AG04449 (cell line): Measurements from ENCODE around the gene FUOM.

Experiments
- CTCF ChIA-PET: fragments of 350-600 bp; formaldehyde crosslinking; extraction: SDS; loops from one replicate; lab custom pipeline; 2021; ENCODE audit warnings: antibody characterized with exemption; lab: Yijun Ruan, JAX
- POLR2A ChIA-PET: fragments of 400-600, 350-600 bp; formaldehyde crosslinking; extraction: SDS; loops from one replicate; lab custom pipeline; 2020; ENCODE audit warnings: antibody characterized with exemption, inconsistent platforms; lab: Yijun Ruan, JAX
- DNase-seq: peaks from one replicate; pipeline ENCODE4 v3.0.0-alpha.2; 2010; ENCODE audit warnings: low read depth, low spot score
- H3K4me3 ChIP-seq: 2 replicates; pipeline ENCODE4 v1.5.1; 2011; ENCODE audit warnings: low read depth, mild to moderate bottlenecking, control low read depth, low read length
- CTCF ChIP-seq: IDR thresholded peaks from one replicate; pipeline ENCODE4 v1.5.1; 2011; ENCODE audit warnings: mild to moderate bottlenecking, moderate library complexity, low read length, control low read depth, inconsistent platforms; ENCODE audit not compliant: insufficient read depth; ENCODE audit errors: missing control alignments

The FUOM gene

GRCh38 chr10:133364645-133365431, 7.0 kb upstream of the FUOM start:
- POLR2A ChIA-PET: no interaction called here
- CTCF ChIA-PET: interaction anchor here (6.7 kb wide), 1 partner anchor 35 kb away, joined by 24 read pairs; no protein-coding TSS in a partner anchor
- DNase-seq: no peak
- TF ChIP-seq CTCF: no peak
- H3K4me3 ChIP-seq: no peak overlapping the region

GRCh38 chr10:133362846-133363245, 5.0 kb upstream of the FUOM start:
- ChIA-PET CTCF (interaction anchor here (6.7 kb wide), 1 partner anchor 33 kb away, joined by 24 read pairs; no protein-coding TSS in a partner anchor), POLR2A (no interaction called here)
- DNase-seq: no peak
- H3K4me3 ChIP-seq: no peak overlapping the region
- TF ChIP-seq CTCF: no peak

GRCh38 chr10:133361773-133362441, 4.1 kb upstream of the FUOM start:
- DNase-seq: no peak
- H3K4me3 ChIP-seq: no peak overlapping the region
- TF ChIP-seq CTCF: no peak
- CTCF ChIA-PET: interaction anchor here (1.5 to 6.7 kb wide), 2 partner anchors 9 to 32 kb away, joined by 3 to 24 read pairs; no protein-coding TSS in a partner anchor
- POLR2A ChIA-PET: interaction anchor here (0.7 to 0.8 kb wide), 2 partner anchors 8 to 620 kb away, joined by 3 read pairs; no protein-coding TSS in a partner anchor

- DNase-seq: no peak
- CTCF ChIA-PET: interaction anchor here (1.5 to 6.7 kb wide), 2 partner anchors 9 to 31 kb away, joined by 3 to 24 read pairs; no protein-coding TSS in a partner anchor
- TF ChIP-seq CTCF: no peak
- H3K4me3 ChIP-seq: no peak overlapping the region
- POLR2A ChIA-PET: interaction anchor here (0.7 to 0.8 kb wide), 2 partner anchors 9 to 620 kb away, joined by 3 read pairs; no protein-coding TSS in a partner anchor
Observed at GRCh38 chr10:133361227-133361626, 3.4 kb upstream of the FUOM start.

GRCh38 chr10:133359972-133360610, 2.3 kb upstream of the FUOM start:
- ChIA-PET POLR2A (interaction anchor here (1.6 kb wide), 1 partner anchor 10 kb away, joined by 5 read pairs; no protein-coding TSS in a partner anchor), CTCF (interaction anchor here (6.7 kb wide), 1 partner anchor 30 kb away, joined by 24 read pairs; no protein-coding TSS in a partner anchor)

More at GRCh38 chr10:133359972-133360610, 2.3 kb upstream of the FUOM start:
- DNase-seq: no peak
- no peak for TF ChIP-seq CTCF
- no peak overlapping the region for H3K4me3 ChIP-seq
